GM19351 (cell line): ENCODE measurements around the gene H1-8.
"Not testable (repeated sequence)": the region's sequence is repeated elsewhere in the genome, so short reads cannot be mapped to it uniquely, and the experiment has no call there.

Experiments used
- ATAC-seq: cut with Tn5 transposase; IDR thresholded peaks from one replicate; pipeline ENCODE4 v1.9.1; 2021; ENCODE audit warnings: mild to moderate bottlenecking, moderate library complexity; ENCODE audit not compliant: unreplicated experiment

Gene H1-8

DNA sequence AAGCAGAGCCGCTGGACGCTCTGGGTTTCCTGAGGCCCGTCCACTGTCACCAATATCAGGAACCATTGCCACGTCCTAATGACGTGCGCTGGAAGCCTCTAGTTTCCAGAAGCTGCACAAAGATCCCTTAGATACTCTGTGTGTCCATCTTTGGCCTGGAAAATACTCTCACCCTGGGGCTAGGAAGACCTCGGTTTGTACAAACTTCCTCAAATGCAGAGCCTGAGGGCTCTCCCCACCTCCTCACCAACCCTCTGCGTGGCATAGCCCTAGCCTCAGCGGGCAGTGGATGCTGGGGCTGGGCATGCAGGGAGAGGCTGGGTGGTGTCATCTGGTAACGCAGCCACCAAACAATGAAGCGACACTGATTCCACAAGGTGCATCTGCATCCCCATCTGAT lies 11.3 kb upstream of the H1-8 start:
- no peak for ATAC-seq

DNA sequence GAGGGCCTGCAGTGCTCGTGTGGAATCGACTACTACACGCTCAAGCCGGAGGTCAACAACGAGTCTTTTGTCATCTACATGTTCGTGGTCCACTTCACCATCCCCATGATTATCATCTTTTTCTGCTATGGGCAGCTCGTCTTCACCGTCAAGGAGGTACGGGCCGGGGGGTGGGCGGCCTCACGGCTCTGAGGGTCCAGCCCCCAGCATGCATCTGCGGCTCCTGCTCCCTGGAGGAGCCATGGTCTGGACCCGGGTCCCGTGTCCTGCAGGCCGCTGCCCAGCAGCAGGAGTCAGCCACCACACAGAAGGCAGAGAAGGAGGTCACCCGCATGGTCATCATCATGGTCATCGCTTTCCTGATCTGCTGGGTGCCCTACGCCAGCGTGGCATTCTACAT lies 10.7 kb upstream of the H1-8 start:
- no peak for ATAC-seq

DNA sequence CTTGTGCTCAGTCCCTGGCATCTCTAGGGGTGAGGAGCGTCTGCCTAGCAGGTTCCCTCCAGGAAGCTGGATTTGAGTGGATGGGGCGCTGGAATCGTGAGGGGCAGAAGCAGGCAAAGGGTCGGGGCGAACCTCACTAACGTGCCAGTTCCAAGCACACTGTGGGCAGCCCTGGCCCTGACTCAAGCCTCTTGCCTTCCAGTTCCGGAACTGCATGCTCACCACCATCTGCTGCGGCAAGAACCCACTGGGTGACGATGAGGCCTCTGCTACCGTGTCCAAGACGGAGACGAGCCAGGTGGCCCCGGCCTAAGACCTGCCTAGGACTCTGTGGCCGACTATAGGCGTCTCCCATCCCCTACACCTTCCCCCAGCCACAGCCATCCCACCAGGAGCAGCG lies 9.6 kb upstream of the H1-8 start:
- no peak for ATAC-seq

DNA sequence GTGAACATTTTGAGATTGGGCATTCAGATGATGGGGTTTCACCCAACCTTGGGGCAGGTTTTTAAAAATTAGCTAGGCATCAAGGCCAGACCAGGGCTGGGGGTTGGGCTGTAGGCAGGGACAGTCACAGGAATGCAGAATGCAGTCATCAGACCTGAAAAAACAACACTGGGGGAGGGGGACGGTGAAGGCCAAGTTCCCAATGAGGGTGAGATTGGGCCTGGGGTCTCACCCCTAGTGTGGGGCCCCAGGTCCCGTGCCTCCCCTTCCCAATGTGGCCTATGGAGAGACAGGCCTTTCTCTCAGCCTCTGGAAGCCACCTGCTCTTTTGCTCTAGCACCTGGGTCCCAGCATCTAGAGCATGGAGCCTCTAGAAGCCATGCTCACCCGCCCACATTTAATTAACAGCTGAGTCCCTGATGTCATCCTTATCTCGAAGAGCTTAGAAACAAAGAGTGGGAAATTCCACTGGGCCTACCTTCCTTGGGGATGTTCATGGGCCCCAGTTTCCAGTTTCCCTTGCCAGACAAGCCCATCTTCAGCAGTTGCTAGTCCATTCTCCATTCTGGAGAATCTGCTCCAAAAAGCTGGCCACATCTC lies 8.4 kb upstream of the H1-8 start:
- no peak for ATAC-seq

DNA sequence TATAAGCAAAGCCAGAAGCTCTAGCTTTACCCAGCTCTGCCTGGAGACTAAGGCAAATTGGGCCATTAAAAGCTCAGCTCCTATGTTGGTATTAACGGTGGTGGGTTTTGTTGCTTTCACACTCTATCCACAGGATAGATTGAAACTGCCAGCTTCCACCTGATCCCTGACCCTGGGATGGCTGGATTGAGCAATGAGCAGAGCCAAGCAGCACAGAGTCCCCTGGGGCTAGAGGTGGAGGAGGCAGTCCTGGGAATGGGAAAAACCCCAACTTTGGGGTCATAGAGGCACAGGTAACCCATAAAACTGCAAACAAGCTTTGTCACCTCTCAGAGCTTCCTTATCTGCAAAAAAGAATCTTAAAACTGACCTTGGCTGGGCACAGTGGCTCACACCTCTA lies 7.9 kb upstream of the H1-8 start:
- no peak for ATAC-seq

DNA sequence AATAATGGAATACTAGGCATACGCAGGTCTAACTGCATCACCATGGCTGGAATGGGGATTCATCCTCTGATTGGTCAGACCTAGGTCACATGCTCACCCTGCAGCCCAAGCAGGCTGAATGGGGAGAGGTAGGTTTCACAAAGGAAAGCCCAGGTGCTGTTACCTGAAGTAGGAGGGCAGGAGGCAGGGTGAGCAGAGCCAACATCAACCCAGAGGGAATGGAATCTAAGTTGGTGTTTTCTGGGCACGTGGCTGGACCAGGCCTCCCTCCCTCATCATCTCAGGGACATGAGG lies 6.7 kb upstream of the H1-8 start:
- no peak for ATAC-seq

DNA sequence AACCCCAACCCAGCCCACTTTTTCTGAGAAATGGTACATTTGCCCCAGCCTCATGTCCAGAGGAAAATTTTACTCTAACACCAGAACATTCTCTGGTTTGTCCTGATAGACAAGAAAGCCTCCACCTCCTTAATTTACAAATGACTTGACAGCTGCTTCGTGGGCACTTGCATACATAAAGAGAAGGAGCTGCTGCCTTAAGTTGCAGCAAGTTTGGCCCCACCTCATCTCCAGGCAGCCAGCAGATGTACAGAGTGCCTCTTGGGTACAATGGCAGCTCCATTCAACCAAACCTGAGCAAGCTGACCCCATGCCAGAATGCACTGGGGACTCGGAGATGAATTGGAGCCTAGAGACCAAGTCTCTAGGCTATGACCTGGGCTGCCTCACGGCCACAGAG lies 6.2 kb upstream of the H1-8 start:
- no peak for ATAC-seq

DNA sequence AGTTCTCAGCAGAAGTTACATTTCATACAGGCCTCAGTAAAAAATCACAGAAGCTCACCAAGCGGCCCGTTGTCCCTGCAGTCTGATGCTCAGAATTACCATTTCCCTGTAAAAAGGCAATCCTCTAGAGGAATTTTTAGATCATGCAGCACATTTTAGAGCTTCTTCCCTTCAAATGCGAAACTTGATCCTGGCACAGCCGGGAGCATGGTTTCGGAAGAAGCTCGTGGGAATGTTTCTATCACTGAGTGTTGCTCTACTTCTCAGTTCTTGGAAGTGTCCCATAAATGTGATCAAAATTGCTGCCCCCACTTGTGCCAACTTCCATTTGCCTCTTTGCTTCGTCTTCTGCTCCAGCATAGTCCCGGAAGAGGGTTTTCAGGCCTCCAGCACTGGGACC lies 3.8 kb upstream of the H1-8 start:
- no peak for ATAC-seq

DNA sequence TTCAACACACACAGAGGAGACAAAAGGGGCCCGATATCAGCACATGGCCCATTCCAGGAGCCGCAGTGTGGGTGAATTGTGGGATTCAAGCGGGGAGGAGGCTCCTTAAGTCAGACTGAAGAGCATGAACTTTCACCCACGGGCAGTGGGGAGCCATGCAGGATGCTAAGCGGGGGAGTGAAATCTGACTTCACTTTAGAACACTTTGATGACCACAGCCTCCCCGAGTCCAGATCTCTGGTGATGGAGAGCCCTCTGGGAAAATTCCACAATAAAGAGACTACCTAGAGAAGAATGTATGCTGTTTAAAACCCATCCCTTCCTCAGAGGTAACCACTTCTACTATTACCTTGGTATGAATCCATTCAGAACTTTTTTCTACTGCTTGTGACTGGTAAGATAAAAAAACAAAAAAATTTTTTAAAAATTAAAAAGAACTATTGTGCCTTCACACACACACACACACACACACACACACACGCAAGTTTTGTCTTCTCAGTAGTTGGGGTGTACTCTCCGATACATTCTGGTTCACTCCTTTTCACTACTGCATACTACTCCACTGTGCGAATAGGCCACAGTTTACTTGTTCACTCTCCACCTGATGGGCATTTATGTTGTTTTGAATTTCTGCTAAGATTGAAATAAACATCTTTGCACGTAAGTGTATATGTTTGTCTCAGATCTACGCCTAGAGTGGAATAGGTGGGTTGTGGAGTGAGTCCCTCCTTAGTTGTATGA lies 2.0 kb upstream of the H1-8 start:
- ATAC-seq, result no peak

DNA sequence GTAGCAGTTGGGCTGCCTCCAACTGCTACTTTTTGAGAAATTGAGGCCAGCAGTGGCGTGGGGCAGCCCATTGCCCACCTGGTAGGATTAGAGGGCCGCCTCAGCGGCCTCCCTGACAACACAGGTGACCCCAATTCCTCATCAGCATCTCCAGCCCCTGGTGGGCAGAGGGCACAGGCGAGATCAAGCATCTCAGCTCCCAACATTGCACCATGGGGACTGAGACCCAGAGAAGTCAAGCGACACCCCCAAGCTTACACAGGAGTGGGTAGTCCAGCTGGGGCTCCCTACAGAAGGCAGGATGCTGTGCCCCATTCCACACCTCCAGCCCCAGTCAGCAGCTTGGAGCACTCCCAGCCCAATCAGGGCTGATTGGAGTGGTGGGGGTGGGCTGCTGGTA lies 228 bp upstream of the H1-8 start:
- no peak for ATAC-seq

DNA sequence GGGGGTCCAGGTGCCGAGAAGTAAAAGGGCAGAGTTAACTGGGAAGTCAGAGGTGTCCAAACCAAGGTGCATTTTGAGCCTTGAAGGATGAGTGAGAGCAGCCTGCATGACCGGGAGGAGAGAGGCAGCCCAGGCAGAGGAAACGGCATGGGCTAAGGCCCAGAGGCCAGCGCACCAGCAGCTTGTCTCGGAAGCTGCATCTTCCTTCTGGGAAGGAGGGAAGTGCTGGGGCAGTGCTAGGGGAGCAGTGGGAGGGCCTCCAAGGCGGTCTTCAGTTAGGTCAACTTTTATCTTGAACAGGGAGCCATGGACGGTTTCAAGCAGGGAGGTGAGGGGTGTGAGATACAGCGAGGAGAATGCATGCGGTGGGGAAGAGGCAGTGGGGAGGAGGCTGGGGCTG lies 1.0 kb downstream of the H1-8 start:
- no peak for ATAC-seq

DNA sequence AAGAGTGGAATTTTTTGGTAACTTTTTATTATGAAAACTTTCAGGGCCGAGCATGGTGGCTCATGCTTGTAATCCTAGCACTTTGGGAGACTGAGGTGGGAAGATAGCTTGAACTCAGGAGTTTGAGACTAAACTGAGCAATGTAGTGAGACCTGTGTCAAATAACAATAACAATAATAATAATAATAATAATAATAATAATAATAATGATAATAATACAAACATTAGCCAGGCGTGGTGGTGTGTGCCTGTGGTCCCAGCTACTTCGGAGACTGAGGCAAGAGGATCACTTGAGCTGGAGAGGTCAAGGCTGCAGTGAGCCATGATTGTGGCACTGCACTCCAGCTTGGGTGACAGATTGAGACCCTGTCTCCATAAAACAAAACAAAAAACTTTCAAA lies 3.0 kb downstream of the H1-8 start:
- ATAC-seq, result not testable (repeated sequence)

DNA sequence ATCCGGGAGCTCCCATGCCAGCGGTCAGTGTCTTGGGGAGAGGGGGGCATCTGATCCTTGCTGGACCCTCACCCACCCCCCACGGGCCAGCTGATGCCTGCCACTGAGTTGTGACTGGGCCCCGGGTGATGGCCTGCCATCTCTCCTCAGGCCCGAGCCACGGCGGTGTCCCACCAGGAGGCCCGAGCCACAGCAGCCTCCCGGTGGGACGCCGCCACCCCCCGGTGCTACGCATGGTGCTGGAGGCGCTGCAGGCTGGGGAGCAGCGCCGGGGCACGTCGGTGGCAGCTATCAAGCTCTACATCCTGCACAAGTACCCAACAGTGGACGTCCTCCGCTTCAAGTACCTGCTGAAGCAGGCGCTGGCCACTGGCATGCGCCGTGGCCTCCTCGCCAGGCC lies 4.3 kb downstream of the H1-8 start:
- no peak for ATAC-seq

DNA sequence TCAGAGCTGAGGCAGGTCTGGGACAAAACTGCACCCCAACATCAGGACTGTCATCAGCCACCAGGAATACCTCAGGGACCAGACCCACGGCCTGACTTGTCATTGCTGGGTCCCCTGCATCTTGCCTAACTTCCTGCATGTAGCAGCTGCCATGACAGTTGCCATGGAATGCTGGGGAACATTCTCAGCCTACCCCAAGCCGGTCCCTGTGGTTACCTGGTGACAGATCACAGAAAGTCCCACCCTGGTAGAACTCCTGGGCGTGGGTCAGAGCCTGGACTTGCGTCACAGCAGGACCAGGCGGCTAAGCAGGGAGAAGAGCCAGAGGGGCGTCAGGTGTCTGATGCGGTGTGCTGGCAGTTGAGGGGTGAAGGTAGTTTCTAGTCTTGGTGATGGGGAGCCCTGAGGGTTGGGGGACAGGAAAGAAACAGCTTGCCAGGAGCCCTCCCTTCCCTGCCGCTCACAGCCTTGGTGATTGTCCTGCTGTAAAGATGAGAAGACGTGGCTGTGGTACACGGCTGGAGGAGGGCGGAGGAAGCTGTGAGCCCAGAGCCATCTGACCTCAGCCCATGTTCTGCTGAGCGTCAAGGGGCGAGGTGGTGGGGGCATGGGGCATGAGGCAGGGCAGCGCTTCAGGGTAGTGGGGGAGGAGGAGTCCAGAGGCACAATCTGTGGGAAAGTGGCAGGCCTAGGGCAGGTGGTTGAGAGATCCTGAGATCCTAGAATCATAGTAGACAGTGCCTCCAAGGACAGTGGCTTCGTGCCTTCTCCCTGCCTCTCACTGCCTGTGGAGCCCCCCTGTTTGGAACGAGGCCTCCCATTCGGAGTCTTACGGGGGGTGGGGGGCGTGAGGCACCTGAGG lies 5.4 kb downstream of the H1-8 start:
- ATAC-seq, result no peak

DNA sequence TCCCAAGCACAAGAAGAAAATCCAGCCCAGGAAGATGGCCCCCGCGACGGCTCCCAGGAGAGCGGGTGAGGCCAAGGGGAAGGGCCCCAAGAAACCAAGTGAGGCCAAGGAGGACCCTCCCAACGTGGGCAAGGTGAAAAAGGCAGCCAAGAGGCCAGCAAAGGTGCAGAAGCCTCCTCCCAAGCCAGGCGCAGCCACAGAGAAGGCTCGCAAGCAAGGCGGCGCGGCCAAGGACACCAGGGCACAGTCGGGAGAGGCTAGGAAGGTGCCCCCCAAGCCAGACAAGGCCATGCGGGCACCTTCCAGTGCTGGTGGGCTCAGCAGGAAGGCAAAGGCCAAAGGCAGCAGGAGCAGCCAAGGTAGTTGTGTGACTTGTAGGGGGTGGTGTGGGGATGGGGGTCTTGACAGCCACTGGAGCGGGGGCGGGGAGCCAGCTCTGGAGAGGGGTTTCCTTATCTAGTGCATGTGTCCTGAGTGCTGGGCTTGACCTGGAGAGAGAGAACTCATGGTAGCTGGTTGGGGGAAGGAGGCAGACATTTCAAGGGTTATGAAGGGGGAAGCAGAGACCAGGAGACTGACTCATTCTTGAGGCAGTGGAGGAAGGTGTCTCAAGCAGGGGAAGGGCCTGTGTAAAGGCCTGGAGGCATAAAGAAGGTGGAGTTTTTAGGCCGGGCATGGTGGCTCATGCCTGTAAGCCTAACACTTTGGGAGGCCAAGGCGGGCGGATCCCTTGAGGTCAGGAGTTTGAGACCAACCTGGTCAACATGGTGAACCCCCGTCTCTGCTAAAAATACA lies 6.2 kb downstream of the H1-8 start:
- ATAC-seq, result no peak

DNA sequence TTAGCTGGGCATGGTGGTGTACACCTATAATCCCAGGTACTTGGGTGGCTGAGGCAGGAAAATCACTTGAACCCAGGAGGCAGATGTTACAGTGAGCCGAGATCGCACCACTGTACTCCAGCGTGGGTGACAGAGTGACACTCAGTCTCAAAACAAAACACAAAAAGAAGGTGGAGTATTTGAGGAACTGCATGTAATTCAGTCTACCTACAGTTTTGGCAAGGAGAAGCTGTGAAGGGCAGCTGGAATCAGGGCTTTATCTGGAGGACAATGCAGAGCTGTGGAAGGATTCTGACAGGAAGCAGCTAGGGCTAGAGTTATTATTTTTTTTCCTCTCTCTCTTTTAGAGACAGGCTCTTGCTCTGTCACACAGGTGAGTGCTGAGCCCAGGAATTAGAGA lies 6.8 kb downstream of the H1-8 start:
- no peak for ATAC-seq

DNA sequence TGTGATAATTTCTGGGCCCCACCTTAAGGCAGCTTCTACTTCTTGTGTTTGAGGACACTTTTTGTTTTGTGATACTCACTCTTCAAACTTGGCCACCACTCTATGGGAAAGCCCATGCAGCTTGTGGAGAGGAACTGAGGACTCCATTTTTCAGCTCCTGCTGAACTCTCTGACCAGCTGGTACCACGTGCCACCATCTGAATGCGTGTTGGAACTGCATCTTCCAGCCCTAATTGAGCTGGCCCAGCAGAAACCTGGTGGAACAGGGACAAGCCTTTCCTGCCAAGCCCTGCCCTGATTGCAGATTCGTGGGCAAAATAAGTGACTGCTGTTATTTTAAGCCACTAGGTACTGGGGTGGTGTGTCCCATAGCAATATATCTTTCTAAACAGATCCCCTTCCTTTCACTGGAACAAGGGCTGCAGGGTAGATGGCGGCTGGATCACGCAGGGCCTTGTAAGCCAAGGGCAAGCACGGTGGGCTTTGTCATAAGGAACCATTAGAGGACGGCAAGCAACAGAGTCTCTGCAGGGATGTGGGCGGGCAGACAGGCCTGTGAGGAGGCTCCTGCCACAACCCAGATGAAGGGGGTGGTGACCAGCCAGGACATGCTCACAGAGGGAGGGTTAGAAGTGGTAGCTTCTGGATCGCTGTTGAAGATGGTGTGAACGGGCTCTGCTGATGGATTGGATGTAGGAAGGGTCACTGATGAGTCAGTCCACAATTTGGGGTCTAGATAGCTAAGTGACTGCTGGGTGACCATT lies 9.5 kb downstream of the H1-8 start:
- ATAC-seq, result no peak

DNA sequence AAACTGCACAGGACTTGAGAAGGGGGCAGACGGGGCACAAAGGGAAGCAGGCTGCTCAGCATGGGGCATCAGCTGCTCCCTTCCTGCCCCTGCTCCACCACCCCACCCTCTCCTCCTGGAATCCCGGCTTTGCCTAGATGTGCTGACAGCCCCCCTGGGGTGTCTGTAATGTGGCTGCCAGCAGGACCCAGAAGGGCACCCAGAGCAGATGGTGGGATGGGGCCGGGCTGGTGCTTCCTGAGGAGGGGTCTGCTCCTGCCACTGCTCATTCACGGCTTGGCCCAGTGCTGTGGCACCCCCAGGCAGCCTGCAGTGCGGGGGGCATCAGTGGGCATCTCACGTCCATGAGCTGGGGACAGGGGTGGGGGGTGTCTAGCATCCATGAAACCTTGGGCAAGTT lies 10.2 kb downstream of the H1-8 start:
- no peak for ATAC-seq

DNA sequence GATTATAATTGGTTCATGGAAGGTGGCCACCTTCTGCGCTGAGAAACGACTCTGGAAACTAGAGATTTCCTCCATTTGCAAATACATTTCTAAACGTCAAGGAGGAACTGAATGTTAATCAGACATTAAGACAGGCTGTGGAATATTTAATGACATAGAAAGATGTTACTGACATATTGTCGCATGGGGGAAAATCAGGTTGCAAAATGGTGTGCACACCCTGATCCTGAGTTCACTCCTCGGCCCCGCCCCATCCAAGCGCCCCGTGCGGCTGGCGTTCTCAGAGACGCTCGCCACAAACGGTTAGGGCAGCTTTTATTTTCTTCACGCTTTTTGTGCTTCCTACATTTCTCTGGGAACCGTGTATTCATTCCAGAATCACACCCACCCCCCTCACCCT lies 10.7 kb downstream of the H1-8 start:
- ATAC-seq, result no peak

DNA sequence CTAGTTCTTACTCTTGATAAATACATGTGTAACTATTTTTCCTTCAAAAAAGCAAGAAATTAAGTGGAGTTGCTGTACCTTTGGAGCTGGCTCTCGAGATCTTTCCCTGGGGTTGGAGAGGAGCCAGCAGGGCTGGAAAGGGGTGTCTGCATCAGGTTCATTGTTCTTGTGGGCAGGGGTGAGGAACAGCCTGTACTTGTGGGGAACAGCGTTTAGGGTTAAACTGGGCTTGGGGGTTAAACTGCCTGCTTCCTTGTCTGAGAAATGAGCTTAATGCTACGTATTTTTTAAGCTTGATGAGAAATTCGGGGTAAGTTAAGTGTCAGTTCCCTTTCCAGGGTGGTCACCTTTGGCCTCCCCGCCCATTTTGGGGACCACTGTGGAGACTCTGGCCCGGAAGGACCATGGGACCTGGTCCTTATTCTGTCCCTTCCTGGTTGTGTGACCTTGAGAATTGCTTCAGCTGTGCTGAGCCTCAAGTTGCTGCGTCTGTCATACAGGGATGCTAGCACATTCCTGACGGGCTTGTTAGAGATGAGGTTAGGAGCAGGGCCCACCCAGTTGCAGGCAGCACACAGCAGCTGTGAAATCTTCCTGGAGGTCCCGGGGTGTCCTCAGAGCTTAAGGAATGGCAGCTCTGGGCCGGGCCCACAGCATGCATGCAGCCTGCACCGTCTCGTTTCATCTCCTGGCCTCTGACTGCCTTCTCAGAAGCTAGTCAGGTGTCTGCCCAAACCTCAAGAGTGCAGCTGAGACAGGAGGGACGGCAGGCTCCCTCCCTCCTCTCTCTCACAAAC lies 11.6 kb downstream of the H1-8 start:
- no peak for ATAC-seq
